HG02610 (cell line): ENCODE data around the gene TMEM200A.
A peak's percentile ranks its signal among the peaks of the same experiment; 100 is the strongest.
"Not testable (repeated sequence)": the region's sequence is repeated elsewhere in the genome, so short reads cannot be mapped to it uniquely, and the experiment has no call there.

Experiments
- ATAC-seq: cut with Tn5 transposase; IDR thresholded peaks from one replicate; pipeline ENCODE4 v1.9.1; 2021; ENCODE audit warnings: mild to moderate bottlenecking, moderate library complexity; ENCODE audit not compliant: unreplicated experiment

Gene TMEM200A

DNA sequence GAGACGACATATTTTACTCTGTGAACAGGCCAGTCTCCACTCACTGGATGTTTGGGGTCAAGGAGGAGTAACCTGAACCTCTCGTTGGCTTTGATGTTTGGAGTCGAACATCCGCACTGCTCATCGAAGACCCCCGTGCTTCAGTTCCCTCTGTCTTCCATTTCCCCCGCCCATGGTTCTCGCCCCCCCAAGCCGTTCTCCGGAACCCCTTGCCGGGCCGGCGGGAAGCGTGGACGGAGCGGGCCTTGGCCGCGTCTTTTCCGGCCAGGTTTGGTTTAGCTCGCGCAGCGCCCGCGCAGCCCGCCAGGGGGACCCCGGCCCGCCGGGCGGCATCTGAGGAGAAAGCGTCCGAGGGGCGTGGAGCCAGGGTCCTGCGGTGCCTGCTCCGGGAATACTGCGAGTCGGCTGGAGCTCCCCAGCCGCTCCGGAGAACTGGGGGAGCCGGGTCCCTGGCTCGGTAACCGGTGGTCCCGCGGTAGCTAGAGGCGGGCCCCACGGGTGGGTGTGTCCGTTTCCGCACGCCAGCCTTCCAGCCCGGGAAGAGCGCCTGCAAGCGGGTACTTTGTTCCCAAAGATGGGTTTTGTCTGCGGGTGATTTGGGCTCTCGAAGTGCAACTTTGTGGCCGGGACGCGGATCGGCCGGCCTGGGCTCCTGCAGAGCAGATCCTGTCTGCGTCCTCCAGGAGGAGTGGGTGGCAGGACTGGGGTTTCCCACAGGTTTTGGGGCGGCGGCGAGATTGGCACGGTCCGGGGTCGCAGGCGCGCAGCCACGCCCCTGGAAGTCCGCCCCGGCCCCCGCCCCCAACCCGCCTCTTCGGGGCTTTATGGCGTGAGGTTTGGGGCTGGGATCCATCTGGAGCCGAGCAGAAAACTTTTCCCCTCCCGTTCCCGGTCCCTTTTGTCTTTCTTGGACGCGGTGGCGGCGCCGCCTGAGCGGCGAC lies at the start of gene TMEM200A:
TSS of gene TMEM200A (plus strand) at position 852 of the 941 bp plus-strand sequence. CDS start 74,406 bp downstream, outside the sequence.
- ATAC-seq = peak; percentile 64

DNA sequence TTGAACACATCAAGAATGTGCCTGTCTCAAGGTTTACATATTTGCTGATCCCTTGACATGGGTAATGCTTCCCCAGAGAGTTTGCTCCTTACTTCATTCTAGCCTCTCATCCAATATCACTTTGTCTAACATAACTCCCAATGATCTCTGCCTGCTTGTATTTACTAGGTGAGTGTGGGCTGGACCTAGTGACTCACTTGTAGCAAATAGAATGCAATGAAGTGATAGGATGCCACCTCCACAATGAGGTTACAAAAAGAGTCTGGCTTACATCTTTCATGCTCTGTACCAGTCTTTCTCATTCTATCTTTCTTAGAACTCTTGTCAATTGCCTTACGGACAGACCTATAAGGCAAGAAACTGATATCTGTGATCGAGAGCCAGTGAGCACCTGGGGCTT lies 44.9 kb upstream of the TMEM200A start:
- ATAC-seq = no peak

DNA sequence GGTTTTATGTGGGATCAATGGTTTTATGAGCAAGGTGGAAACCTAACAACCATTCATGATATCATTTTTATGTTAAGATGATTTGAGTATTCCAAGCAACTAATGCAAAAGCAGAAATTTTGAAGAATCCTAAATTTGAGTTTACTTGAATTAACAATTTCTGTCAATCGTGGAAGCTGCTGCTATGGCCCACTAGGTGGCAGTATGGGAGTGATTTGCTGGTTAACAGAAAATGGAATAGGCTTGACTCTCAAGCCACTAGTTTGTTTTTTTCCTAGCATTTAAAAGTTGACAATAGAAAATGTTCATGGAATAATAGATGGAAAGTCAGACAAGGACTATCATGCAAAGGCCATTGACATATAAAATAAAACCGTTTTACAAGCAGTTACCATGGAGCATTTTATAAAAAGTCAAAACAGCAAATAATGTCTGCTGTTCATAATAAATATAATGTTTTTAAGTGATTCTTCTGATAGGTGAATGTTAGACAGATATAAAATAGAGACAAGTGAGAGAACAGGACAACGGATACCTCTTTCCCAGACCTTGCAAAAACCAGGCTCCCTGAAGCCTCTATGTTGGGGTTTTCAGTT lies 43.0 kb upstream of the TMEM200A start:
- ATAC-seq = no peak

DNA sequence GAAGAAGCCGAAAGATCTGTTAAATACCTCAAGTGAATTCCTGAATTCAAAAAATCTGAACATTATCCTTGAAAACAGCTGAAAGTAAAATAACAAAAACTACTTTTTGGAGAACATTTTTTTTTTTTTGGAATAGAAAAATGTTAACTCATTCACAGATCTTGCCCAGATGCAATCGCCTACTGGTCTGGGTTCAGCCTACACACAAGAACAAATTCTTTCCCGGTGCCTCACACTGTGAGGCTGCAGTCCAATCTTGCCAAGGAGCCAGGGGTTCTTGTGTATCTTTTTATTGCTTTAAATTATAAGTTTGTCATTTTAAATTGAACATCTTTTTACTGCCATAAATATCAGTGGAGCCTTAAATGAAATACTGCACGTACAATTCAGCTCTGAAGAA lies 41.2 kb upstream of the TMEM200A start:
- no peak for ATAC-seq

DNA sequence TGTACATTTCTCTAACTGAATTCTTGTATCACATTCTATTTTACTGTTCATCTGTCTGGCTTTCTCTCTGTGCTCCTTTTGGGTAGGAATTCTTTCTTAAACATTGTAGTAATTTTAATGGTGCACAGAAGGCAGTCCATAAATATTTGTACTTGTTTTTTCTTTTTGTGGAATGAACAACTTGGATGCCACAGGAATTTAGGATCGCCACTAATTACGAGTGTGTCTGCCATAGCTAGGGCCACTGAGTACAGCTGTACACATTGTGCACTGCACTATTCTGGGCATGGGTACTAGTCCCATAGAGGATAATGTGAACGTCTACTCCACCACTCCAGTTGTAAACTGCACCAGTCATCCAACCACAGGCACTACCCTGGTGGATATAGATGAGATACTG lies 39.3 kb upstream of the TMEM200A start:
- no peak for ATAC-seq

DNA sequence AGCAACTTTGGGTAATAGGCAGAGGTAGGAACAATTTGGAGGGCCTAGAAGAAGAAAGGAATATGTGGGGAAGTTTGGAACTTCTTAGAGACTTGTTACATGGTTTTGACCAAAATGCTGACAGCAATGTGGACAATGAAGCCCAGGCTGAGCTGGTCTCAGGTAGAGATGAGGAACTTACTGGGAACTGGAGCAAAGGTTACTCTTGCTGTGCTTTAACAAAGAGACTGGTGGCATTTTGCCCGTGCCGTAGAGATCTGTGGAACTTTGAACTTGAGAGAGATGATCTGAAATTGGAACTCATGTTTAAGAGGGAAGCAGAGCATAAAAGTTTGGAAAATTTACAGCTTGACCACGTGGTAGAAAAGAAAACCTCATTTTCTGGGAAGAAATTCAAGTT lies 28.3 kb upstream of the TMEM200A start:
- no peak for ATAC-seq

DNA sequence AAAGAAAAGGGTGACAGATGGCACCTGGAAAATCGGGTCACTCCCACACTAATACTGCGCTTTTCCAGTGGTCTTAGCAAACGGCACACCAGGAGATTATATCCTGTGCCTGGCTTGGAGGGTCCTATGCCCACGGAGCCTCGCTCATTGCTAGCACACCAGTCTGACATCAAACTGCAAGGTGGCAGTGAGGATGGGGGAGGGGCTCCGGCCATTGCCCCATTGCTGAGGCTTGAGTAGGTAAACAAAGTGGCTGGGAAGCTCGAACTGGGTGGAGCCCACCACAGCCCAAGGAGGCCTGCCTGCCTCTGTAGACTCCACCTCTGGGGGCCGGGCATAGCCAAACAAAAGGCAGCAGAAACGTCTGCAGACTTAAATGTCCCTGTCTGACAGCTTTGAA lies 19.5 kb upstream of the TMEM200A start:
- not testable (repeated sequence) for ATAC-seq

DNA sequence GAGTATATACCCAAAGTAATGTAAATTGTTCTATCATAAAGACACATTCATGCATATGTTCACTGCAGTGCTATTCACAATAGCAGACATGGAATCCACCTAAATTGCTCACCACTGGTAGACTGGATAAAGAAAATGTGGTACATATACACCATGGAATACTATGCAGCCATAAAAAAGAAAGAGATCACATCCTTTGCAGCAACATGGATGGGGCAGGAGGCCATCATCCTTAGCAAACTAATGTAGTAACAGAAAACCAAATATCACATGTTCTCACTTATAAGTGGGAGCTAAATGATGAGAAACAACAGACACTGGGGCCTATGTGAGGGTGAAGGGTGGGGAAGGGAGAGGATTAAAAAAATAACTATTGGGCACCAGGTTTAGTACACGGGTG lies 11.5 kb upstream of the TMEM200A start:
- no peak for ATAC-seq

DNA sequence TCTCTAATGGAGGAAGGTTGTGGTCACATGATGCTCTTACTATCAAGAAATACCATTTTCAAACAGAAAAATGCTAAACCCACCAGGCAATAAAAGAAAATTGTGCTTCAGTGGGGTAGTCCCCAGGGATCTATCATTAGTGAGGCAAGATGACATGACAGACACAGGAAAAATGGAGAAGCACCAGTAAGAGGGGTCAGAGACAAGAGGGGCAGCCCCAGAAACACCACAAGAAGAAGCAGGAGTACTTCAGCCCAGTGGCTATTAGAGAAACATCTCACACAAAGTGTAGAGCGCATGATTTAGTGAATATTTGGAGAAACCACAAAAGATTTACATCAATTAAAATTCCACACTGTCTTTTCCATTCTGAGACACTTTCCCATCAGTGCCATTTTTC lies 10.2 kb upstream of the TMEM200A start:
- no peak for ATAC-seq

DNA sequence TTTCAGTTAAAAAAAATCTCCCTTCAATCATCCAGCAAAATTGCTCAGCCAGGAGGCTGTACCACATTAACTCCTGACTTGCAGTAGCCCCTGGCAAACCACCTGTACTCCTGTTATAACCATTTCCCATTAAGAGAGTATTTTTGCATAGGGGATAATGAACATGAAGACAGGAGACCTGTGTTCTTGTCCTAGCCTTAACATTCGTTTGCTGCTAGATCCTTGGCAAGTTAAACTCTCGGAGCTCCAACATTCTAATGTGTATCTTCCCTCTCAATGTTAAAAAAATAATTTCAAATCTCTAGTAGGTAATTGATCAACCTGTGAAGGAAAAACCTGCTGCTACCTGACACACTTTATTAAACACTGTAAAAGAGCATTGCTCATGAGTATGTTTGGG lies 8.4 kb upstream of the TMEM200A start:
- ATAC-seq = no peak

DNA sequence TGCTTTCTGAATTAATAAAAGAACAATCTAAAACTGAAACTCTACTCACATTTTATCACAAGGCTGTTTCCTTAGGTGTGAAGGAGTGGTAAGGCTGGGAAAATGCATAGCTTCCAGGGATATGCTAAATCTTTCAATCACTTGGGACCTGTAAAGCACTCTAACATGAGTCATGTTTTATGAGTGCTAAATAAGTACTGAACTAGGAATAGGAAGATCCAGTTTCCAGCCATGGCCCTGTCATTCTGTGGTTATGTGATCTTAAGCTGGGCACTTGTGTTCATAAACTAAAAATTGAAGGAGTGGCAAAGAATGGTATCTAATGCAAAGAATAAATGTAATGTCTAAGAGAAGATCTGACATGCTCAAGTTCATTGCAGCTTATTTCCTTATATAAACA lies 6.1 kb upstream of the TMEM200A start:
- ATAC-seq = no peak

DNA sequence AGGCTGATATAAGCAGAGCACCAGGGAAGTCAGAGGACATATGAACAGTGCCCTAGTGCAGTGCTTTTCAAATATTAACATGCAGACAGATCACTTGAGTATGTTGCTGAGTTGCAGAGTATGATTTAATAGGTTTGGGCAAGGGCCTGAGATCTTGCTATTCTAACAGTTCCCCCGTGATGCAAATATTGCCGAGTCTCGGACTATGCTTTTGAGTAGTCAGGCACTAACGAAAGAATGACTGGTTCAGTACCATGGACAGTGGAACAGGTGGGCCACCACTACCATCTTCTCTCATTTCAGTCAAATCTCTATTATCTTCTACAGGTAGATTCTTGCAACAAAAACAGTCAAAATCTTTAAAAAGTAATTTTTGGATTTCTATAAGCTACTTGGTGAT lies 3.7 kb upstream of the TMEM200A start:
- ATAC-seq = no peak

DNA sequence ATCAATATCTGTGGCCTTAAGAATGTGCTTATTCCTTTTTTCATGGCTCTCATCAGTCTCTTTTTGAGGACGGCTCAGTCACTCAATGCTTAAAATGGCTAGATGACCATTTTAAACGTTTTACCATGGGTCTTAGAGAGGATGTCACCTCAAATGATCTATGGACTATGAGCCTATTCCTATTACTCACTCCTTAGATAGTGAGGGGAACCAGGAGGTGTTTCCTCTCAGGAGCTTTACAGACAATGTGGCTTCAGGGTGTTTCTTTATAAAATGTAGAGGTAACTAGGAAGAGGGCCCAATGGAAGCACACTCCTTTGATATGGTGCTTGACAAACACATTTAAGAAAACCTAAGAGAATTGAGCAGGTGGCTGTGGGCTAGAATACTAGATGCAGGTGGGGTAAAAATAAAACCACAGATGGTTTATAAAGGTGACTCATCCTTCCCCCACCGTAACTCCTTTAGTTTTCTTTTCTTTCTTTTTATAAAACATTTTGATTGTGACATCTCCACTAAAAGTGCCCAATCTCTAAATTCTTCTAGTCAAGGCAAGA lies 1.5 kb upstream of the TMEM200A start:
- no peak for ATAC-seq

DNA sequence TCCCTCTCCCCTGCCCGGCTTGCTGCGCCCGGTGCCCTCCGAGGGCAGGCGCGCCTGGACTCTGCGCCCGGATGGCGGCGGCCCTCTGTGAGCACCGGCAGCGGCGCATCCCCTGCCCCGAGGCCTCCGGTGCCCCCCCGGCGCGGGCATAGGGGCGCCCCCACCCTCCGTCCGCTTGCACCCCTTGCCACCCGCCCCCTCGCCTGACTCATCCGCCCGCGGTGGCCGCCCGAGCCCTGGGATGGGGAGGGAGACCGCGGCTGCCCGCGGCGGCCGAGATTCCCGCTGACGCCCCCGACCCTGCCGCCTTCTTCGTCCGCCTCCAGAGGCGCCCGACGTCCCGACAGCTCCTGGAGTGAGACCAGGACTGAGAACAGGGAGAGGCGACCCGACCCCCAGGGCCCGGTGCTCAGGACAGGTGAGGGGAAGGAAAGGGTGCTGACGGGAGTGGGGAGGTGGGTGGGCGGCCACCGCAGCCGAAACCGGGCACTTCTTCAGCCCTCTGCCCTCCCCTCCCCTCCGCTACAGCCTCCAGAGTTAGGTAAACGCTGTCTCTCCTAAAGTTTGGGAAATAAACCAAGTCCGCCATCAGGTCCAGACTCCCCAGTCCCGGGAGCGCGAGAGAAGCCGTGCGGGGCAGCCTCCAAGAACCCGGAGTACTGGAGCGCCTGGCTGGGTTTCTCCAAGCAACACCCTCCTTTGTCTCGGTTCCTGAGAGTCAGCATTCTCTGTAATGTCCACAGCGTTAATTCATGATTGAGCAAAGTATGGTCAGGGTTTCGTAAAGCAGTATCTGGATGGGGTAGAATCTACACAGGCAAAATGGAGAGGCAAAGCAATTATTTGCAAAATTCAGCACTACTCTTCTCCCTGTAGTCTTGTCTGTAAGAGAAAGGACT lies 539 bp downstream of the TMEM200A start:
- ATAC-seq = peak; percentile 22

DNA sequence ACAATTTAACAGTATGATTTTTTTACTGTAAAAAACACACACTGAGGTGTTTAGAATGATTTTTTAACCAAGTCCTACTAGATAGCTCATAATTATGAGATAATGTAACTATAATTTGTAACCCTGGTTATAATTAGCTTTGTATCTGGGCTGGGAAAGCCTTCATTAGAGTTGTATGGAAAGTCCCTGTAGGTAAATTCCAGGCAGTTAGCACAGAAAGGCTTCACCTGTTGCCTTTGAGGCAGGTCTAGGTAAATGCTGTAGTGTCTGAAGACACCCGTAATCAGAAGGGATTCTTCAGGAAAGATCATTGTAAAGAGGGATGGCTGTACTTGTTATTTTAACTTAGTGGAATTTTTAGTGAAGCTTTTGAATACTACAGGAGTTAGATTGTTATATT lies 1.9 kb downstream of the TMEM200A start:
- ATAC-seq = no peak

DNA sequence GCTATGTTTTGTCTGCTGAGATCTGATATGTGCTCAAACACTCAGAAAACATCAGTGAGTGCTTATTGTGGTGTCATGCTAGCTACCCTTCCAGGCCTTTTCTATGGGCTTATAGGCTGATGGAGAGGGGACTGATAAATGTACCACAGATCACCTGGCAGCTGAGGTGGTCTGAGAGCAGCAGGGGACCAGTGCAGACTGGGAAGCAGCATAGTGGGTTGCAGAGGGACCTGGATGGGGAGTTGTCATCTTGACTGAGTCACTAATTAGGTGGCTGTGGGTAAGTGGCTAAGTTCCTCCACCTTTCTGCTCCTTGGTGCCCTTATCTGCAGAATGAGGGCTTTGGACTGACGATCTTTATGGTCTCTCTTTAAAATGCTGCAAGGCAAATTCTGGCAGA lies 2.8 kb downstream of the TMEM200A start:
- ATAC-seq = no peak

DNA sequence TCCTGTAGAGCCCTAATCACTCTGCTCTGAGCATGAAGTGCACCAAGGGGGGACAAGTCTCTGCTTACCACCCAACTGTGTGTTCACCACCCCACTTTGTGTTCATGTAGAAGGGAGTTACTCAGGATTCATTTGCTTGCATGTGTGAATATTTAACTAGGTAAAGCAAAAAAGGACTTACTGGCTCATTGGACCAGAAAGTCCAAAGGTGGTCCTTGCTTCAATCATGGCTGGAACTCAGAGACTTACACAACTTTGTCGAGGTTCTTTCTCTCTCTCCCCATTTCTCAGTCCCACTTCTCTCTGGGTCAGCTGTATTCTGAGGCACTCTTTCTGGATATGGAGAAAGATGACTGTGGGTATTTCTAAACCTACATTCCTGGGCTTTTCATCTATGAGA lies 4.0 kb downstream of the TMEM200A start:
- ATAC-seq = no peak

DNA sequence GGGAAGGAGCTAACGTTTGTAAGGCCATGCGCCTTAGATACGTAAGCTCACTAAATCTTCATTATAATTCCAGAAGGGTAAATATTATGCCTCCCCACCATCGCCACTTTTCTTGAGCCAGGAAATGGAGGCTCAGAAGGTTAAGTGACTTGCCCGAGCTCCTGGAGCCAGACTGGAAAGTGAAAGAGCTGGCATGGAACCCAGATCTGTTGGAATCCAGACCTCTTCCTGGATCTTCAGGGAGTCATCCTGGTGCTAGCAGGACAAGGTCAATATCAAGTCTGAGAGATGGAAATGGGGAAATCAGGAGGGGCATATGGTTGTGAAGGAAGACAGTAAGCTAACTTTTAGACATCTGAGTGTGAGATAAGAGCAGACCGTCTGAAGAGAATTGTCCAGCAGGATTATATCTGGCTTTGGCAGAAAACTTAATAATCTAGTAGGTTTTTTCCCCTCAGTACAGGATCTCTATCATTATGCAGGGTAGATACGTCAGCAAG lies 6.2 kb downstream of the TMEM200A start:
- ATAC-seq = no peak

DNA sequence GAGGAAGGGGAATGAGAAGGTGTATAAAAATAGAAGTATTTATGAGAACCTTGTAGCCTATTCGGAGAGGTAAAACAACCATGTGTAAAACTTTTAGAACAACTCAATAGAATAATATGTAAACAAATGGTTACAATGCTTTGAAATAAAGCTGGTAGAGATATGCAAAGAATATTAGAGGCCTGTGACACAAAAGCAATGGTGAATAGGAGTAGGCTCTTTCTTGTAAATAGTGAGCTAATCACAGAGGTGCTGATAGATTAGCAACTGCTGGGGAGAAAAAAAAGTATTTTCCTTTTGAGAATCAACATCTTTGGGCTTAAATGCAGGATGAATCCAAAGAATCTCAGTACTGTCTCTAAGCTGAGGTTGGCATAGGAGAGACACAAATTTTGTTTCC lies 7.0 kb downstream of the TMEM200A start:
- no peak for ATAC-seq

DNA sequence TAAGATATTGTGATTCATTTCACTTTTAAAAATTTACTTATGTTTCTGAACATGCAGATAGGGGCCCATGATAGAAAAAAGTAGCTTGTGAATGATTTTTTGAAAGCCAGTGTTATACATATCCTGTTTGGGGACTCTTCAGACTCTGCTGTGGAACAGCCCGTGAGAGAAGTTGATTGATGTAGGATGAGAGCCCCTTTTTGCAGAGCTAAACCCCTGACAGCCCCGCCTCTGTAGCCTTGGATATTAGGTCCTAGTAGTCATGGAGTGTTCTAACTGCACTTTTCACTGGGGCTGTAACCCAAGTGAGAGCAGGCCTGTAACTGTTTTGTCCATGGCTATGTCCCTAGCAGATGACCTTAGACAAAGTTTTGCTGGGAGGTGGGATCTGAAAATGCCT lies 8.2 kb downstream of the TMEM200A start:
- no peak for ATAC-seq

DNA sequence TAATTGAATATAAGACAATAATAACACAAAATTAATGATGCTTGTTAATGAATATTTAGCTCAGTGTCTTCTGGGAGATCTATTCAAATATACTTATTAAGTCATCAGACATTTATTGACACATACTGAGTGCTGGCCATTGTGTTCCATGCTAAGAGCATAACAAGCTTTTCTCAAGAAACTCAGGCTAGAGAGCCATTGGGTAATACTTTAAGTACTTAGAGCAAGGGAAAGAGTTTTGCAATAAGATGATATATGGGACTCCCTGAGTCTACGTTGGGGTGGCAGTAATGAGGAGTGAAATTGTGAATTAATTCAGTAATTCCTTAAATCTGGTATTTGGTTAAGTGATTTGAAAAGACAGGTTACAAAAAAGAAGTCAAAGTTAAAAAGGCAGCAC lies 11.1 kb downstream of the TMEM200A start:
- no peak for ATAC-seq
